Germinal center (tissue), 1 donor: Measurements from ENCODE around the gene ANKS3.

Experiments used
- DNase-seq: peaks from one replicate; pipeline ENCODE4 v3.0.0; 2012; ENCODE audit warnings: mixed read lengths, low spot score

The ANKS3 gene

GRCh38 chr16:4695473-4696171, 38.4 kb downstream of the ANKS3 start:
- DNase-seq, result no peak

GRCh38 chr16:4694642-4695451, 39.2 kb downstream of the ANKS3 start:
- DNase-seq, result no peak

GRCh38 chr16:4693956-4694641, 40.0 kb downstream of the ANKS3 start:
- DNase-seq, result peak; percentile 79

- DNase-seq, result peak; percentile 99
Measured at GRCh38 chr16:4693296-4693955, 40.6 kb downstream of the ANKS3 start, which contains the start of gene NUDT16L1. TSS of gene NUDT16L1 (plus strand) at chr16:4693562. CDS start at chr16:4693727, 165 bp downstream.

GRCh38 chr16:4692460-4693295, 41.4 kb downstream of the ANKS3 start:
- DNase-seq, result peak; percentile 33

- DNase-seq, result no peak
Measured at GRCh38 chr16:4691666-4692412, 42.2 kb downstream of the ANKS3 start.

GRCh38 chr16:4690946-4691665, 43.0 kb downstream of the ANKS3 start:
- DNase-seq, result no peak

GRCh38 chr16:4689864-4690704, 44.0 kb downstream of the ANKS3 start:
- DNase-seq, result no peak

GRCh38 chr16:4689091-4689671, 44.9 kb downstream of the ANKS3 start:
- no peak for DNase-seq

- DNase-seq, result no peak
Measured at GRCh38 chr16:4688674-4689045, 45.4 kb downstream of the ANKS3 start.

GRCh38 chr16:4687946-4688673, 46.0 kb downstream of the ANKS3 start:
- DNase-seq, result no peak

- no peak for DNase-seq
Measured at GRCh38 chr16:4687416-4687815, 46.7 kb downstream of the ANKS3 start.

GRCh38 chr16:4686497-4687210, 47.4 kb downstream of the ANKS3 start:
- DNase-seq, result no peak

- DNase-seq, result no peak
Measured at GRCh38 chr16:4685776-4686496, 48.1 kb downstream of the ANKS3 start.

- no peak for DNase-seq
Measured at GRCh38 chr16:4685292-4685691, 48.8 kb downstream of the ANKS3 start.

- DNase-seq, result no peak
Measured at GRCh38 chr16:4684763-4685162, 49.3 kb downstream of the ANKS3 start.
